ENCODE measurements around the gene AUTS2. TPM values are rescaled to one million over a fixed set of nuclear protein-coding genes. Genes with fewer than 3 reads are reported as not detected.

AUTS2 gene
- total RNA-seq, 2 experiments from 2014 or later: 2.4 to 3.0 TPM

DNA sequence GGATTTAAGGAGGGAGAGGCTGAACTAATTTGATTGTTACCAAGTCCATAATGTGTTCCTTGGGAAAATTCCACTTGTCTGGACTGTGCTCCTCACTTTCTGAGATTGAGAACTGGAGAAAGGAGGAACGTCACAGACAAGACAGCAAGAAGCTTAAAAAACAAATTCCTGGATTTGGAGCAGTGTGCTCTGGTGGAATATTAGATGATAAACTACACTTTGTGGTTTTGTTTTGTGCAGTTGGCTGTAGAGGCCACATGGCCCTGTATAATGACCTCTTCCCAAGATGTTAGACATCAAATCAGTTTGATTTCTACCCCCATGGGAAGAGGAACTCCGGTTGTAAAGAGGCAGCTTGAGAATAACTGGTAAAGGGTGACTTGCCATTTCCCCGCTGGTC is 1112.4 kb downstream of the AUTS2 start:
- no peak for DNase-seq
- intact Hi-C loops (cut with DNase I, micrococcal nuclease): no loop called here
- no peak overlapping the region for H3K4me3 Mint-ChIP-seq
- ChIA-PET CTCF (interaction anchor here (0.6 kb wide), 1 partner anchor 61 kb away, joined by 3 read pairs; no protein-coding TSS in a partner anchor), POLR2A (no interaction called here)
- no peaks in the 10 kb centered on the region for H3K27me3 Mint-ChIP-seq
- no peak overlapping the region for H3K27ac Mint-ChIP-seq
- peaks cover 4% of the 10 kb centered on the region for H3K4me1 Mint-ChIP-seq
- H3K9me3 Mint-ChIP-seq (ENCODE audit: low read depth): peaks cover 3% of the 10 kb centered on the region
- ATAC-seq: no peak
- H3K36me3 Mint-ChIP-seq (ENCODE audit: low read depth): no peaks in the 10 kb centered on the region

DNA sequence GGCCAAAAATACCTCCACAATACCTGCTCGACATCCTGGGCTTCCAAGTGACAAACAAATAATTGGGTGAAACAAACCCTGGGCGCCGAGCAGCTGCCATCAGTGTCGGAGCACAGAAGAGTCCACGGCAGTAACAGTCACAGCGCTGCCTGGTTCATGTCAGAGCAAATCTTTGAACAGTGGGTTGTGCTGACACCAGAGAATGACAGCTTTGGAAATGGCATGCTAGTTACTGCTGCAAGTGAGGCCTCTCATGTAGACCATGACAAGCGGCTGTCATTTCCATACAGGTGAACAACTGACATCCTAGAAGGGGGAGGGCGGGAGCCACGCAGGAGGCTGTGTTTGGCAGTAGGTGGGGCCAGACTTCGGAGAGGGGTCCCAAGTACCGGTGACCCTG is 1113.2 kb downstream of the AUTS2 start:
- Mint-ChIP-seq H3K4me1 (peaks cover 4% of the 10 kb centered on the region), H3K9me3 (ENCODE audit: low read depth) (peaks cover 3% of the 10 kb centered on the region), H3K27ac (no peak overlapping the region), H3K4me3 (no peak overlapping the region), H3K27me3 (no peaks in the 10 kb centered on the region), H3K36me3 (ENCODE audit: low read depth) (no peaks in the 10 kb centered on the region)
- CTCF ChIA-PET: no interaction called here
- ATAC-seq (no peak), DNase-seq (no peak)
- POLR2A ChIA-PET: no interaction called here
- intact Hi-C loops (cut with DNase I, micrococcal nuclease): no loop called here

DNA sequence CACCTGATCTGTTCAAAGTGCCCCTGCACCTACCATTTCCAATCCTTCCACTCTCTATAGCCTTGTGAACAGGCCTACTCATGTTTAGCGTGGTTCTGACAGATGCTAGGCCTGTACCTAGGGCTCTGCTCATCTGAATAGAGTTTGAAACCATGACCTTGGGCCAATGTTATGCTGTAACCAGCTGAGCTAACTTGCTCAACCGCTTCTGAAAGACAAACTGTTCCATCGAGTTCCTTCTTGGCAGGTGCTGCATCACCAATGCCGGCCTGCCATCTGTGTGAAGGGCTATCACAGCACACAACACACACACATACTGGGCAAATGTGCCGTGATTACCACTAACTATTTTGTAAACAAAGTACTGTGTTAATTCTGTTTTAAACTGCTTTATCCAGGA is 1114.7 kb downstream of the AUTS2 start:
- ChIA-PET POLR2A (no interaction called here), CTCF (no interaction called here)
- no peak for DNase-seq
- Mint-ChIP-seq H3K9me3 (ENCODE audit: low read depth) (peaks cover 3% of the 10 kb centered on the region), H3K27me3 (no peaks in the 10 kb centered on the region), H3K36me3 (ENCODE audit: low read depth) (no peaks in the 10 kb centered on the region), H3K4me3 (no peak overlapping the region), H3K27ac (no peak overlapping the region), H3K4me1 (peaks cover 13% of the 10 kb centered on the region)
- no peak for ATAC-seq
- intact Hi-C loops (cut with DNase I, micrococcal nuclease): no loop called here

DNA sequence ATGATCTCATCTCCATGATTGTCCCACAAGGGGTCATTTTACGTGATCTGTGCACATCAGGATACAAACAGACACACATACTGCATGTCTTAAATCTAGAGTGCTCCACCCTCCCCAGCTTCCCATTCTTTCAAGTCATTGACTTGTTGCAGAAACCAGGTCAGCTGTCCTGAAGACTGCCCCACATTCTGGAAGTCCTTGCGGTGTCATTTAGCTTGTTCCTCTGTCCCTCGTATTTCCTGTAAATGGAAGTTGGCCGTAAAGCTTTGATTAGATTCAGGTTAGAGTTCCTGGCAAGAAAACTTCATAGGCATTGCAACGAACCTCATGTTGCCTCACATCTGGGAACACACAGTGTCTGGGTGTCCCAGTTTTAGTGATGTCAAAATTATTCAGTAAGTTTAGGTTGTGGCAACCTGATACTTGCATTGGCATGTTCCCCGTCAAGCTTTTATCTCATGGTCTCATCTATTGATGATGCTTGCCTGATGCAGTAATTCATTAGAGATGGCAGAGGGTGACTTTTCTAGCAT is 1116.3 kb downstream of the AUTS2 start:
- no peak overlapping the region for H3K4me3 Mint-ChIP-seq
- H3K27me3 Mint-ChIP-seq: no peaks in the 10 kb centered on the region
- ATAC-seq (no peak), DNase-seq (no peak)
- intact Hi-C loops (cut with DNase I, micrococcal nuclease): loop anchor here in 1 of 2 experiments (5.0 kb wide), 1 partner anchor 73 kb away; no protein-coding TSS in a partner anchor
- peaks cover 15% of the 10 kb centered on the region for H3K4me1 Mint-ChIP-seq
- H3K27ac Mint-ChIP-seq: no peak overlapping the region
- H3K9me3 Mint-ChIP-seq (ENCODE audit: low read depth): peaks cover 3% of the 10 kb centered on the region
- ChIA-PET POLR2A (no interaction called here), CTCF (interaction anchor here (0.7 to 1.2 kb wide), 5 partner anchors 8 to 74 kb away, joined by 3 to 4 read pairs (median 3); no protein-coding TSS in a partner anchor)
- no peaks in the 10 kb centered on the region for H3K36me3 Mint-ChIP-seq (ENCODE audit: low read depth)

DNA sequence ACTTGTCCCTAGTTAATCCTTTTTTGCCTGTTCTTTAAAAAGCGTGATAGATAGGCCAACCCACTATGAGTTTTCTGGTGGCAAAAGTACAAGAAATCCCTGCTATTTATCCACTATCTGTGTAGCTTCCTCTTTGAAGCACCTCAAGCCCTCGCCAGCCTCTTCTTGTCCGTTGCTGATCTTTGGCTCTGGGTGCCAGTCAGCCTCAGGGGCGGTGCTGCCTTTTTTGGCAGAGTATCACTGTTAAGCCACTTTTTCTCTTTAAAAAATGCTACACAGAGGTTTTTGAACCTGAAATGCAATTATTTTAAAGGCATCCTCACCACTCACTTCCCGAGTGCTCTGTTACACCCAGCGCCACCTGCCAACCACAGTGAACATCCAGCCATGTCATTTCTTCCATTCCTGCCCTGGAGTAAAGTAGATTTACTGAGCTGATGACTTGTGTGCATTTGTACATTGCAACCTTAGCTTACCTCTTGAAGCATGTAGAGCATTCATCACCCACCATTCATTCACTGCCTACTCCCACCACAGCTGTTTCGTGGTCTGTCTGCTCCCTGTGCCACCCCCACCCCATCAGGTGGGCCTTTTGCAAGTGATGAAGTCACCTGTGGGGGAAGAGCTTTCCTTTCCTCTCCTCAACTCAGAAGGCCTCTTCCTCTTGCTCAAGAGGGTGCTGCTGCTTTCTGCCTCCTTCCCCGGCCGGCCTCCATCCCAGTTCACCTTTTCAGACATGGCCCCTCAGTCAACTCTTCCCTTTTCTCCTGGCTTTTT is 1119.5 kb downstream of the AUTS2 start:
- POLR2A ChIA-PET: no interaction called here
- no peaks in the 10 kb centered on the region for H3K36me3 Mint-ChIP-seq (ENCODE audit: low read depth)
- intact Hi-C loops (cut with DNase I, micrococcal nuclease): loop anchor here in 1 of 2 experiments (5.0 kb wide), 1 partner anchor 70 kb away; no protein-coding TSS in a partner anchor
- peak; percentile 58 for ATAC-seq
- H3K4me3 Mint-ChIP-seq: no peak overlapping the region
- CTCF ChIA-PET: interaction anchor here (0.7 kb wide), 2 partner anchors 23 to 410 kb away, joined by 3 read pairs; no protein-coding TSS in a partner anchor
- H3K27me3 Mint-ChIP-seq: no peaks in the 10 kb centered on the region
- DNase-seq: peak; percentile 15
- peaks cover 3% of the 10 kb centered on the region for H3K9me3 Mint-ChIP-seq (ENCODE audit: low read depth)
- no peak overlapping the region for H3K27ac Mint-ChIP-seq
- H3K4me1 Mint-ChIP-seq: peaks cover 13% of the 10 kb centered on the region

DNA sequence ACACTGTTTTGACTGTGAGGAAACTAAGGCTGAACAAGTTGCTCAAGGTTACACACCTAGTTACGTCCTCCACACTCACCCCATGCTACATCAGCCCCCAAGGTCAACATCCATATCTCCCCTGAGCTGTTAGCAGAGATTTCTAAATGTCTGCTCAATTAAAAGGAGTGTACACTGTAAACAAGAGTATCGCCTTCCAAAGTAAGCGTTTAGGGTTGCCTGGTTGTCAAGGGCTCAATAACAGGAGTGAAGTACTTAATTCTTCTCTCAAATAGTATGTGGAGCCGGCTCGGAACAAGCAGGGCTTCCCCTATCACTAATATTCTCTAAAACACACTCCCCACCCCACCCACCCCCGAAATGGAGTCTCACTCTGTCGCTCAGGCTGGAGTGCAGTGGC is 1120.8 kb downstream of the AUTS2 start:
- ChIA-PET CTCF (no interaction called here), POLR2A (interaction anchor here (0.7 kb wide), 1 partner anchor 301 kb away, joined by 3 read pairs; no protein-coding TSS in a partner anchor)
- DNase-seq (no peak), ATAC-seq (no peak)
- H3K4me1 Mint-ChIP-seq: peaks cover 16% of the 10 kb centered on the region
- intact Hi-C loops (cut with DNase I, micrococcal nuclease): loop anchor here in 1 of 2 experiments (5.0 kb wide), 1 partner anchor 68 kb away; no protein-coding TSS in a partner anchor
- no peaks in the 10 kb centered on the region for H3K27me3 Mint-ChIP-seq
- H3K27ac Mint-ChIP-seq: no peak overlapping the region
- H3K9me3 Mint-ChIP-seq (ENCODE audit: low read depth): peaks cover 3% of the 10 kb centered on the region
- no peak overlapping the region for H3K4me3 Mint-ChIP-seq
- H3K36me3 Mint-ChIP-seq (ENCODE audit: low read depth): no peaks in the 10 kb centered on the region

DNA sequence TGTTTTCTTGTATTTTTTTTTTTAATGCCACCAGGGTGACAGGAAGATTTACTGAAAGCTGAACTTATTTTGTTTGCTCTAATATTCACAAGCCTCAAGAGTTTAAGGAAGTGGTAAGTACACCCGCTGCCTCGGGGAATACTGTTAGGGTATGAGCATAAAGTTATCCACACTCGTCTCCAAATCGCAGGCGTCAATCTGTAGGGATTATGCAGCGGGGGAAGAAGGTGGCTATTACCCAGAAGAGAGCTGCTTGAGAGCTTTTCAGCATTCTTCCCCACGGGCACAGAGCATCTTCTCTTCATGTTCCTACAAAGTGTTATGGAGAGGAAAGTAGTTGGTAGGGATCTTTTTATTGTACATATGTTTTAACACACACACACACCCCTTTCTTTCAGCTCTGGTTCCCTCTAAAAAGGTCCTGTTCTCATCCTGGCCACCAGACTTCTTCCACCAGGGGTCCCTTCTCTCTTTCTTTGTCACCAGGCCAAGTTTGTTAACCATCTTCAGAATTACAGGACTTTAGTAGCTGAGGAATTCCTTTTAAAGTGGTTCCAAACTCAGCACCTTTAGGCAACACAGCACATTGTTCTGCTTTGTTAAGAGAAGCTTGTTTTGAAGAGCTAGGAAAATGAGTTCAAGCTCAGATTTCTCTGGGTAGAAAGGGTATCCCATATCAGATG is 1122.1 kb downstream of the AUTS2 start:
- no peaks in the 10 kb centered on the region for H3K36me3 Mint-ChIP-seq (ENCODE audit: low read depth)
- ChIA-PET CTCF (interaction anchor here (0.6 to 0.7 kb wide), 3 partner anchors 25 to 1079 kb away, joined by 3 to 4 read pairs (median 4); no protein-coding TSS in a partner anchor), POLR2A (no interaction called here)
- no peaks in the 10 kb centered on the region for H3K27me3 Mint-ChIP-seq
- H3K9me3 Mint-ChIP-seq (ENCODE audit: low read depth): no peaks in the 10 kb centered on the region
- peaks cover 16% of the 10 kb centered on the region for H3K4me1 Mint-ChIP-seq
- intact Hi-C loops (cut with DNase I, micrococcal nuclease): no loop called here
- peak overlapping the region; percentile 35 for H3K27ac Mint-ChIP-seq
- ATAC-seq (no peak), DNase-seq (no peak)
- no peak overlapping the region for H3K4me3 Mint-ChIP-seq

DNA sequence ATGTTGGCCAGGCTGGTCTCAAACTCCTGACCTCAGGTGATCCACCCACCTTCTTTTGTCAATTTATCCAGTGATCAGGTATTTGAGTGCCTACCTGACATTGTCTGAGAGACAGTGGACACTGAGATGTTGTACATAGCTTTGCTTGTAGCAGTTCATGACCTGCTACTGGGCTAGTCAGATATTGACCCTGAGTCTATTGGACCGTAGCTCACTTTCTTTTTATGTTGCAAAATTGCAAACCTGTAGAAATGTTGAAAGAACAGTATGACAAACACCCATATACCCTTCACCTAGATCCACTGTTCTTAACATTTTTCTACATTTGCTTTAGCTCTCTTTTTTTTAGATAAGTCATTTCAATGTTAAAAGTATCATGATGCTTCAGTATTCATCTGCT is 1123.2 kb downstream of the AUTS2 start:
- ChIA-PET POLR2A (interaction anchor here (0.6 kb wide), 1 partner anchor 65 kb away, joined by 3 read pairs; no protein-coding TSS in a partner anchor), CTCF (interaction anchor here (1.9 kb wide), 1 partner anchor 23 kb away, joined by 5 read pairs; no protein-coding TSS in a partner anchor)
- H3K27ac Mint-ChIP-seq: no peak overlapping the region
- no peak overlapping the region for H3K4me3 Mint-ChIP-seq
- ATAC-seq: no peak
- H3K36me3 Mint-ChIP-seq (ENCODE audit: low read depth): no peaks in the 10 kb centered on the region
- no peaks in the 10 kb centered on the region for H3K9me3 Mint-ChIP-seq (ENCODE audit: low read depth)
- DNase-seq: no peak
- H3K4me1 Mint-ChIP-seq: peaks cover 16% of the 10 kb centered on the region
- intact Hi-C loops (cut with DNase I, micrococcal nuclease): no loop called here
- H3K27me3 Mint-ChIP-seq: no peaks in the 10 kb centered on the region

DNA sequence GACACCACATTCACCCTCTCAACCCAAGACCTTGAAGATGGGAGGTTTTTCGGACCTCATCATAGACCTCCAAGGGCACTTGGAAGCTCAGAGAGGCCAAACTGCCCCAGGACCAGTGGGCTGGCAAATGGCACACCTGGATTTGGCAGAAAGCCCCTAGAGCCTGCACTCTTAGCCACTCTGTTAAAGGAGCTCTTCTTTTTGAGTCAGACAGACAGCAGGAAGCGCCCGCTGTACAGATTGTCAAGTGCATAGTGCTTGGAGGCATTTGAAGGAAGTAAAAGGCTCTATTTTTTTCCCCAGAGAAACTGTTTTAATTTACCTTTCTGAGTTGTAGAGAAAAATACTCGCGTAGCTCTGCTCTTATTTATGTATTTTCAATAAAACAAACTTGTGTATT is 1125.1 kb downstream of the AUTS2 start:
- ATAC-seq (no peak), DNase-seq (no peak)
- no peaks in the 10 kb centered on the region for H3K36me3 Mint-ChIP-seq (ENCODE audit: low read depth)
- CTCF ChIA-PET: interaction anchor here (1.0 to 1.9 kb wide), 3 partner anchors 8 to 25 kb away, joined by 3 to 5 read pairs (median 3); no protein-coding TSS in a partner anchor
- peaks cover 5% of the 10 kb centered on the region for H3K4me1 Mint-ChIP-seq
- no peaks in the 10 kb centered on the region for H3K27me3 Mint-ChIP-seq
- no peak overlapping the region for H3K4me3 Mint-ChIP-seq
- intact Hi-C loops (cut with DNase I, micrococcal nuclease): no loop called here
- no peaks in the 10 kb centered on the region for H3K9me3 Mint-ChIP-seq (ENCODE audit: low read depth)
- POLR2A ChIA-PET: no interaction called here
- H3K27ac Mint-ChIP-seq: no peak overlapping the region

DNA sequence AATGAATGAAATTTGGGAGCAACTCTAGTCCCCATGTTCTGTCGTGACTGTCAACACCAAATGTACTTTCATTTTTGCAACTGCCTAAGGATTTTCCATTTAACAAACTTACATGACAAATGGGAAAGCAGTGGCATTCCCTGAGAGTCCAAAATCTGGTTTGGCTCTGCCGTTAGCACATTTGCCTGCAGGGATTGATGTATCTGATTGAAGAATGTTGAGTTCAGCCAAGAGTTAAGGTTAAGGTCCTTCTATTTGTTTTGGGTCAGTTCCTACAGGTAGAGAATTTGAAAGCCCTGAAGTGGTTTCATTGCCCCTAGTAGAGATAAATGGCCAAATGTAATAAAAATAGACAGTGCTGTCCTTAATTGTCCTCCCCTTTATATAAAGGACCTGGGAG is 1127.2 kb downstream of the AUTS2 start:
- DNase-seq (no peak), ATAC-seq (no peak)
- intact Hi-C loops (cut with DNase I, micrococcal nuclease): no loop called here
- no peak overlapping the region for H3K4me3 Mint-ChIP-seq
- POLR2A ChIA-PET: no interaction called here
- H3K9me3 Mint-ChIP-seq (ENCODE audit: low read depth): no peaks in the 10 kb centered on the region
- peaks cover 5% of the 10 kb centered on the region for H3K4me1 Mint-ChIP-seq
- H3K36me3 Mint-ChIP-seq (ENCODE audit: low read depth): no peaks in the 10 kb centered on the region
- H3K27ac Mint-ChIP-seq: no peak overlapping the region
- CTCF ChIA-PET: no interaction called here
- H3K27me3 Mint-ChIP-seq: no peaks in the 10 kb centered on the region

DNA sequence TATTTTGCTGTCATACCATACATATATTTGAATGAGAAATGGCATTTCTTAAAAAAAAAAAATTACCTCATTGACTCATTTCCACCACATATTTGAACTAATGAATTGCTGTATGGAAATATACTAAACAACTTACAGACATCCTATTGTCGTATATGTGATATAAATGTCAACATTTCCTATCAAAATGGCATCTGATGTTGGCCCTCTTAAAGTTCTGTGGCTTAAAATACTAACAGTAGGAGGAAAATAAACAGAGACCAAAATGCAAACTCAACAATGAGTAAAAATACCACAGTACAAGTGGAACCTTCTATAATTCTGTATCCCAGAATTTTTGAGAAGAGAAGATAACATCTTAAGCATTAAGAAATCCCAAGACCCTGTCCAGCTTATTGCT is 1128.0 kb downstream of the AUTS2 start:
- CTCF ChIA-PET: no interaction called here
- intact Hi-C loops (cut with DNase I, micrococcal nuclease): no loop called here
- H3K27me3 Mint-ChIP-seq: no peaks in the 10 kb centered on the region
- peaks cover 5% of the 10 kb centered on the region for H3K4me1 Mint-ChIP-seq
- H3K36me3 Mint-ChIP-seq (ENCODE audit: low read depth): no peaks in the 10 kb centered on the region
- ATAC-seq: no peak
- POLR2A ChIA-PET: no interaction called here
- no peaks in the 10 kb centered on the region for H3K9me3 Mint-ChIP-seq (ENCODE audit: low read depth)
- DNase-seq: no peak
- H3K27ac Mint-ChIP-seq: no peak overlapping the region
- no peak overlapping the region for H3K4me3 Mint-ChIP-seq
